OCI-LY3 (cell line): ENCODE data around the gene MYCBP2.

ENCODE experiments used
- H2AFZ ChIP-seq: fragments of 200-600, 300-600 bp; shearing (Covaris generic); 2 replicates; pipeline ENCODE4 v1.6.0; 2014; ENCODE audit warnings: antibody characterized with exemption, low read depth, low read length
- H3K27ac ChIP-seq: fragments of 200-600, 300-600 bp; sonication (generic); 2 replicates; pipeline ENCODE4 v1.5.1; 2014; ENCODE audit warnings: mild to moderate bottlenecking, low read length, moderate library complexity, mixed read lengths
- H3K27me3 ChIP-seq: fragments of 200-600, 300-600 bp; sonication (generic); 2 replicates; pipeline ENCODE4 v1.6.1; 2014; ENCODE audit warnings: low read depth, low read length, mixed read lengths
- H3K36me3 ChIP-seq: fragments of 200-600, 300-600 bp; sonication (generic); replicated peaks from 2 replicates; pipeline ENCODE3; 2014; ENCODE audit warnings: low read depth, low read length, mixed read lengths
- H3K4me1 ChIP-seq: fragments of 300-600, 200-600 bp; sonication (generic); 2 replicates; pipeline ENCODE4 v1.6.1; 2014; ENCODE audit warnings: low read length, mixed read lengths
- H3K4me2 ChIP-seq: fragments of 200-600, 300-600 bp; sonication (generic); 2 replicates; pipeline ENCODE4 v1.6.1; 2014; ENCODE audit warnings: low read length, mixed read lengths
- H3K4me3 ChIP-seq: fragments of 300-600, 200-600 bp; sonication (generic); 2 replicates; pipeline ENCODE4 v1.5.1; 2014; ENCODE audit warnings: antibody characterized with exemption, mild to moderate bottlenecking, low read length, moderate library complexity
- H3K79me2 ChIP-seq: fragments of 300-600, 200-600 bp; shearing (Covaris generic); 2 replicates; pipeline ENCODE4 v1.6.1; 2014; ENCODE audit warnings: mild to moderate bottlenecking, low read length, mixed read lengths
- H3K9ac ChIP-seq: fragments of 300-600, 200-600 bp; shearing (Covaris generic); 2 replicates; pipeline ENCODE4 v1.6.0; 2014; ENCODE audit warnings: mild to moderate bottlenecking, low read length, moderate library complexity
- H3K9me3 ChIP-seq: fragments of 200-600, 300-600 bp; shearing (Covaris generic); 2 replicates; pipeline ENCODE4 v1.6.1; 2014; ENCODE audit warnings: low read length, mixed read lengths; ENCODE audit not compliant: insufficient read depth
- H4K20me1 ChIP-seq: fragments of 200-600, 300-600 bp; sonication (generic); 2 replicates; pipeline ENCODE4 v1.6.1; 2016; ENCODE audit warnings: low read length, mixed read lengths; ENCODE audit not compliant: insufficient read depth
- CTCF ChIP-seq: fragments of 200-600, 300-600 bp; sonication (generic); IDR thresholded peaks from 2 replicates; pipeline ENCODE4 v1.5.1; 2014; ENCODE audit warnings: antibody characterized with exemption, low read length, low read depth
- EZH2phosphoT487 ChIP-seq: fragments of 200-600 bp; shearing (Covaris generic); IDR thresholded peaks from 2 replicates; pipeline ENCODE4 v1.6.1; 2018; ENCODE audit warnings: antibody characterized with exemption, mixed run types, low read depth

Gene MYCBP2

DNA sequence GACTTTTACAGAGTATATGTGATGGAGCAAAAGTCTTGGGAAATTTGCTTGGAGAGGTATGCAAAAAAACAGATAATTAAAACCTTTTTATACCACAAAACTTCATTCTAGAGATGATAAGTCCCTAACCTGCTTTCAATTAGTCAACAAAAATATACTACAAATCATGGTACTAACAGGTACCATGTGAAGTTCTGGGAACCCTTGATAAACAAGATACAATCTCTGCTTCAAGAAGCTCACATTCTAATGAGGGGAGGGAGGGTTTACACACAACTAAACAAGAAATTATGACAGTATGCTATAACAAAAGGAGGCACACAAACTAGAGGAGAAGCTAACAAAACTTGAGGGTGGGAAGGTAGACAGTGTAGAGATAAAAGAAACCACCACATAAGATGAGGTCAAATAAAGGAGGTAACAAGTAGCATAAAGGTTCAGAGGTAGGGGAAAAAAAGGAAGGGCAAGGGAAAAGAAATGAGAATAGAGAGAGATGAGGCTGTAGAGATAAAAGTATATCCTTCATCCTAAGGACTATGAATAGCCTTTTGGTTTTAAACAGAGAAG, 91.4 kb downstream of the MYCBP2 start:
- Histone ChIP-seq H3K4me1 (no peaks in the 10 kb centered on the region), H3K27ac (no peak overlapping the region), H2AFZ (no peak overlapping the region), H3K79me2 (no peaks in the 10 kb centered on the region), H3K4me3 (no peak overlapping the region), H3K36me3 (peaks cover 8% of the 10 kb centered on the region), H3K9me3 (no peaks in the 10 kb centered on the region), H3K9ac (no peak overlapping the region), H3K27me3 (no peaks in the 10 kb centered on the region), H3K4me2 (no peak overlapping the region), H4K20me1 (no peaks in the 10 kb centered on the region)
- TF ChIP-seq EZH2phosphoT487: no peak
- no peak for TF ChIP-seq CTCF

GRCh38 chr13:77233159-77233558, 93.7 kb downstream of the MYCBP2 start:
- H3K9me3 ChIP-seq: no peaks in the 10 kb centered on the region
- no peaks in the 10 kb centered on the region for H3K4me1 ChIP-seq
- no peaks in the 10 kb centered on the region for H4K20me1 ChIP-seq
- no peak overlapping the region for H3K9ac ChIP-seq
- H3K4me2 ChIP-seq: no peak overlapping the region
- H3K27ac ChIP-seq: no peak overlapping the region
- H3K36me3 ChIP-seq: peaks cover 8% of the 10 kb centered on the region
- H3K27me3 ChIP-seq: no peaks in the 10 kb centered on the region
- no peaks in the 10 kb centered on the region for H3K79me2 ChIP-seq
- H2AFZ ChIP-seq: no peak overlapping the region
- TF ChIP-seq EZH2phosphoT487 (no peak), CTCF (no peak)
- H3K4me3 ChIP-seq: no peak overlapping the region

- Histone ChIP-seq H3K79me2 (no peaks in the 10 kb centered on the region), H3K27ac (no peak overlapping the region), H3K4me3 (no peak overlapping the region), H4K20me1 (no peaks in the 10 kb centered on the region), H3K36me3 (peaks cover 4% of the 10 kb centered on the region), H3K9me3 (no peaks in the 10 kb centered on the region), H3K27me3 (no peaks in the 10 kb centered on the region), H2AFZ (no peak overlapping the region), H3K4me1 (no peaks in the 10 kb centered on the region), H3K9ac (no peak overlapping the region), H3K4me2 (no peak overlapping the region)
- no peak for TF ChIP-seq EZH2phosphoT487
- TF ChIP-seq CTCF: no peak
Measured at GRCh38 chr13:77230560-77230959, 96.3 kb downstream of the MYCBP2 start.

DNA sequence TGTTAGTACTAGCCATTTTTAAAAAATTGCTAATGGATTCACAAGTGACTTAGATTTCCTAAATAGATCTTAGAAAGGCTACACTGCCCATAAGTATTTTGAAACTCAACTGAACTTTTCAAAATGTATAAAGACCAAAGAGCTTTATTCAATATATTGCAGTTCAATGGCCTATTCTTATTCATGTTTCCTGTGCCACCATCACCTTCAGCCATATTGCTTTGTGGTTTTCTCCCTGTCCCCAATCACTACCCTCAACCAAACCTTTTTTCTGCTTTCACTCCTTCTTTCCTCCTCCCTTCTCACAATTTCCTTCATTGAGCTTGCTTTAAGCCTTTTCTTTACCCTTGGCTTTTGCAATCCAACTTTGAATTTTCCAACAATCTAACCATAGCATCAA, 100.9 kb downstream of the MYCBP2 start:
- Histone ChIP-seq H3K36me3 (peaks cover 21% of the 10 kb centered on the region), H3K27ac (no peak overlapping the region), H3K4me3 (no peak overlapping the region), H3K4me1 (no peaks in the 10 kb centered on the region), H3K9me3 (no peaks in the 10 kb centered on the region), H2AFZ (no peak overlapping the region), H3K4me2 (no peak overlapping the region), H3K79me2 (no peaks in the 10 kb centered on the region), H4K20me1 (no peaks in the 10 kb centered on the region), H3K9ac (no peak overlapping the region), H3K27me3 (no peaks in the 10 kb centered on the region)
- no peak for TF ChIP-seq EZH2phosphoT487
- TF ChIP-seq CTCF: no peak
